Tibial nerve (tissue), 4 donors: ENCODE results near the gene CAVIN3. TPM values are rescaled to one million over a fixed set of nuclear protein-coding genes. Genes with fewer than 3 reads are reported as not detected.

Experiments used
- DNase-seq, 2 donors: peaks; one replicate each; pipeline ENCODE4 v3.0.0-alpha.2; 2019; ENCODE audit warnings: low spot score in 2 of 2
- H3K27ac ChIP-seq, 4 donors: fragments of 200-600 bp; sonication (generic) in 3 of 4; one replicate each; pipeline ENCODE4 v1.5.1; 2017 to 2019; ENCODE audit warnings: mild to moderate bottlenecking in 1 of 4
- H3K27me3 ChIP-seq, 2 donors: fragments of 200-600 bp; sonication (generic) in 1 of 2; one replicate each; pipeline versions ENCODE4 v1.5.1 to v1.6.0; 2017 to 2019
- H3K36me3 ChIP-seq, 3 donors: fragments of 200-600 bp; sonication (generic); one replicate each; pipeline ENCODE4 v1.5.1; 2018 to 2019
- H3K4me1 ChIP-seq, 4 donors: fragments of 200-600 bp; sonication (generic) in 3 of 4; one replicate each; pipeline ENCODE4 v1.5.1; 2017 to 2019
- H3K4me3 ChIP-seq, 4 donors: fragments of 200-600 bp; sonication (generic) in 3 of 4; one replicate each; pipeline ENCODE4 v1.5.1; 2017 to 2019; ENCODE audit warnings: mild to moderate bottlenecking in 1 of 4, moderate library complexity in 1 of 4
- H3K9me3 ChIP-seq, 4 donors: fragments of 200-600 bp; sonication (generic) in 3 of 4; one replicate each; pipeline ENCODE4 v1.5.1; 2017 to 2019
- CTCF ChIP-seq, 5 experiments: fragments of 200-600 bp in 3 of 5; fragments of 450-650 bp in 2 of 5; sonication (generic) in 3 of 5; IDR thresholded peaks; one replicate each; pipeline ENCODE4 v1.5.1; 2016 to 2019; ENCODE audit warnings: antibody characterized with exemption in 5 of 5, mild to moderate bottlenecking in 3 of 5, moderate library complexity in 2 of 5
- EP300 ChIP-seq, 2 donors: sonication (generic); formaldehyde crosslinking; IDR thresholded peaks; one replicate each; pipeline ENCODE4 v1.6.1; 2017; ENCODE audit warnings: antibody characterized with exemption in 2 of 2, mild to moderate bottlenecking in 1 of 2
- POLR2A ChIP-seq, 2 donors: fragments of 450-650 bp; IDR thresholded peaks; one replicate each; pipeline ENCODE4 v1.6.1; 2017; ENCODE audit warnings: antibody characterized with exemption in 2 of 2, mild to moderate bottlenecking in 2 of 2, moderate library complexity in 2 of 2
- WGBS, 2 donors: methylation state at CpG; one replicate each; pipeline ENCODE4 v1.1.5; 2018; 5-methylcytosine and 5-hydroxymethylcytosine counted together
- total RNA-seq, 4 donors: library from RNA; depleted of rRNA; stranded (reverse); fragments of >200 nt; gene quantifications; one replicate each; pipeline ENCODE4 v1.1.0, GENCODE V29; 2016

Gene CAVIN3
- total RNA-seq, 4 donors from 2014 or later: 270 to 598 (median 556) TPM

GRCh38 chr11:6360183-6360582 lies 39.9 kb upstream of the CAVIN3 start:
- Histone ChIP-seq H3K27ac (no peak overlapping the region), H3K9me3 (no peaks in the 10 kb centered on the region), H3K36me3 (no peaks in the 10 kb centered on the region), H3K27me3 (no peaks in the 10 kb centered on the region), H3K4me3 (no peak overlapping the region), H3K4me1 (peaks cover 0 to 26% (median 0%) of the 10 kb centered on the region in 4 donors)
- 34 to 53% methylated on average over 3 of the region's 3 CpGs for WGBS, 2 donors
- no peak for DNase-seq
- TF ChIP-seq EP300 (IDR thresholded peaks at IDR 0.05): no peak
- TF ChIP-seq POLR2A (IDR thresholded peaks at IDR 0.05): no peak
- TF ChIP-seq CTCF (IDR thresholded peaks at IDR 0.05): no peak

- Histone ChIP-seq H3K4me3 (no peak overlapping the region), H3K27me3 (no peaks in the 10 kb centered on the region), H3K36me3 (no peaks in the 10 kb centered on the region), H3K27ac (peak overlapping the region in 2 of 4 donors; percentile 67 to 81), H3K4me1 (peaks cover 0 to 25% (median 0%) of the 10 kb centered on the region in 4 donors), H3K9me3 (no peaks in the 10 kb centered on the region)
- DNase-seq: peak in 1 of 2 donors; percentile 21
- no peak for TF ChIP-seq EP300 (IDR thresholded peaks at IDR 0.05)
- TF ChIP-seq CTCF (IDR thresholded peaks at IDR 0.05): no peak
- no peak for TF ChIP-seq POLR2A (IDR thresholded peaks at IDR 0.05)
- 18 to 29% methylated on average over 9 of the region's 9 CpGs for WGBS, 2 donors
Observed at GRCh38 chr11:6357222-6357621, 36.9 kb upstream of the CAVIN3 start.

- peak overlapping the region in 2 of 4 donors; percentile 67 to 81 for H3K27ac ChIP-seq
- 50 to 51% methylated on average over 4 of the region's 4 CpGs for WGBS, 2 donors
- H3K4me3 ChIP-seq: no peak overlapping the region
- H3K27me3 ChIP-seq: no peaks in the 10 kb centered on the region
- H3K9me3 ChIP-seq: no peaks in the 10 kb centered on the region
- no peak for TF ChIP-seq POLR2A (IDR thresholded peaks at IDR 0.05)
- no peak for TF ChIP-seq CTCF (IDR thresholded peaks at IDR 0.05)
- TF ChIP-seq EP300 (IDR thresholded peaks at IDR 0.05): no peak
- H3K36me3 ChIP-seq: no peaks in the 10 kb centered on the region
- no peak for DNase-seq
- H3K4me1 ChIP-seq: peaks cover 0 to 25% (median 0%) of the 10 kb centered on the region in 4 donors
Observed at GRCh38 chr11:6356503-6357055, 36.3 kb upstream of the CAVIN3 start.

GRCh38 chr11:6354651-6355485 lies 34.6 kb upstream of the CAVIN3 start:
- WGBS, 2 donors: 86 to 90% methylated on average over 4 of the region's 4 CpGs
- H3K9me3 ChIP-seq: no peaks in the 10 kb centered on the region
- TF ChIP-seq EP300 (IDR thresholded peaks at IDR 0.05) (no peak), POLR2A (IDR thresholded peaks at IDR 0.05) (no peak)

GRCh38 chr11:6353367-6353987 lies 33.2 kb upstream of the CAVIN3 start:
- no peaks in the 10 kb centered on the region for H3K36me3 ChIP-seq
- no peak for TF ChIP-seq POLR2A (IDR thresholded peaks at IDR 0.05)
- TF ChIP-seq CTCF (IDR thresholded peaks at IDR 0.05): peak; percentile 88 to 98 (median 93)
- TF ChIP-seq EP300 (IDR thresholded peaks at IDR 0.05): peak in 1 of 2 donors; percentile 59
- no peak overlapping the region for H3K4me3 ChIP-seq
- H3K9me3 ChIP-seq: no peaks in the 10 kb centered on the region
- peaks cover 0 to 25% (median 0%) of the 10 kb centered on the region in 4 donors for H3K4me1 ChIP-seq
- 6 to 7% methylated on average over 5 of the region's 5 CpGs for WGBS, 2 donors
- no peak overlapping the region for H3K27ac ChIP-seq
- DNase-seq: peak; percentile 21 to 70
- no peaks in the 10 kb centered on the region for H3K27me3 ChIP-seq

More at GRCh38 chr11:6354651-6355485, 34.6 kb upstream of the CAVIN3 start:
- no peaks in the 10 kb centered on the region for H3K27me3 ChIP-seq
- H3K4me3 ChIP-seq: no peak overlapping the region
- DNase-seq: no peak
- H3K36me3 ChIP-seq: no peaks in the 10 kb centered on the region
- peak overlapping the region in 1 of 4 donors; percentile 36 for H3K27ac ChIP-seq
- H3K4me1 ChIP-seq: peaks cover 0 to 25% (median 0%) of the 10 kb centered on the region in 4 donors
